GM12878 (cell line): ENCODE results near the gene RELT. TPM values are rescaled to one million over a fixed set of nuclear protein-coding genes. Genes with fewer than 3 reads are reported as not detected.
A peak's percentile ranks its signal among the peaks of the same experiment; 100 is the strongest.

Experiments used
- ATAC-seq: fragments of 200-7000 bp; cut with Tn5 transposase; 3 replicates; pipeline ENCODE4 v1.9.1; 2020; ENCODE audit warnings: mild to moderate bottlenecking, moderate library complexity
- BruUV-seq: library from RNA; stranded (reverse); fragments of 400-500 nt; replicated peaks from 2 replicates; lab custom pipeline; 2021; lab: Mats Ljungman, UMichigan
- CTCF ChIA-PET: fragments of 300-600 bp; sonication (Branson Sonifier 250); formaldehyde crosslinking; extraction: SDS; loops from one replicate; lab custom pipeline; 2021; ENCODE audit warnings: inconsistent platforms; lab: Yijun Ruan, JAX
- POLR2A ChIA-PET: fragments of 350-600 bp; formaldehyde crosslinking; extraction: SDS; loops from one replicate; lab custom pipeline; 2021; ENCODE audit warnings: inconsistent platforms; lab: Charles Lee
- RAD21 ChIA-PET: fragments of 300-600 bp; sonication (Branson Sonifier 250); formaldehyde crosslinking; loops from one replicate; lab custom pipeline; 2023; ENCODE audit warnings: antibody characterized with exemption; ENCODE audit not compliant: unreplicated experiment; lab: Charles Lee
- SMC1A ChIA-PET: fragments of 300-600 bp; sonication (Branson Sonifier 250); formaldehyde crosslinking; loops from one replicate; lab custom pipeline; 2023; ENCODE audit not compliant: unreplicated experiment, uncharacterized antibody; lab: Charles Lee
- DNase-seq: peaks from one replicate; pipeline ENCODE4 v3.0.0-alpha.2; 2011; ENCODE audit warnings: low read depth, low spot score
- FAIRE-seq: peaks from 3 replicates; lab custom pipeline; 2011; peaks lifted over from hg19 to GRCh38; lab: Jason Lieb, UNC
- H2AFZ ChIP-seq: 2 replicates; pipeline ENCODE4 v1.6.0; 2011; ENCODE audit warnings: low read depth, low read length, control low read depth; ENCODE audit not compliant: control insufficient read depth
- H3K27ac ChIP-seq: 2 replicates; pipeline ENCODE4 v1.5.1; 2011; ENCODE audit warnings: control low read depth; ENCODE audit not compliant: control insufficient read depth, insufficient read depth
- H3K27me3 ChIP-seq, 2 experiments: replicated peaks in 1 of 2; 2 replicates each; pipeline versions ENCODE4 v1.6.0 to v1.6.1; 2011; ENCODE audit warnings: low read length in 1 of 2; ENCODE audit not compliant: control insufficient read depth in 2 of 2, insufficient read depth in 2 of 2
- H3K36me3 ChIP-seq, 2 experiments: 2 replicates each; pipeline ENCODE4 v1.5.1; 2011; ENCODE audit warnings: low read length in 1 of 2; ENCODE audit not compliant: control insufficient read depth in 2 of 2, insufficient read depth in 2 of 2
- H3K4me1 ChIP-seq: 2 replicates; pipeline ENCODE4 v1.6.1; 2011; ENCODE audit warnings: mild to moderate bottlenecking, low read length, moderate library complexity, mixed read lengths; ENCODE audit not compliant: control insufficient read depth, insufficient read depth
- H3K4me2 ChIP-seq: 2 replicates; pipeline ENCODE4 v1.6.0; 2011; ENCODE audit warnings: control low read depth; ENCODE audit not compliant: control insufficient read depth, insufficient read depth
- H3K4me3 ChIP-seq: fragments of 200-600 bp; sonication (generic); 2 replicates; pipeline ENCODE4 v1.5.1; 2016
- H3K79me2 ChIP-seq: 2 replicates; pipeline ENCODE4 v1.6.0; 2011; ENCODE audit warnings: low read length; ENCODE audit not compliant: control insufficient read depth, insufficient read depth
- H3K9ac ChIP-seq: 2 replicates; pipeline ENCODE4 v1.8.0; 2011; ENCODE audit warnings: low read length, control low read depth, mixed read lengths; ENCODE audit not compliant: control insufficient read depth, insufficient read depth
- H3K9me3 ChIP-seq: replicated peaks from 3 replicates; pipeline ENCODE4 v1.5.1; 2011; ENCODE audit warnings: mild to moderate bottlenecking, low read length; ENCODE audit not compliant: control insufficient read depth, insufficient read depth
- H4K20me1 ChIP-seq: 2 replicates; pipeline ENCODE4 v1.6.0; 2011; ENCODE audit not compliant: control insufficient read depth, insufficient read depth
- FOS ChIP-seq: IDR thresholded peaks from 3 replicates; pipeline ENCODE4 v1.6.1; 2011; ENCODE audit warnings: borderline replicate concordance; ENCODE audit not compliant: insufficient read length; ENCODE audit errors: extremely low read depth
- PAX5 ChIP-seq: IDR thresholded peaks from 2 replicates; pipeline ENCODE4 v1.6.1; 2011; ENCODE audit warnings: low read depth, low read length, borderline replicate concordance
- POLR2A ChIP-seq: IDR thresholded peaks from 2 replicates; pipeline ENCODE4 v1.6.1; 2011; ENCODE audit warnings: low read depth, mild to moderate bottlenecking, low read length
- POLR2AphosphoS2 ChIP-seq: IDR thresholded peaks from 2 replicates; pipeline ENCODE4 v1.6.1; 2011; ENCODE audit warnings: low read depth, mild to moderate bottlenecking, low read length, improper control_type of control experiment, moderate library complexity
- RELB ChIP-seq: fragments of 450-650 bp; IDR thresholded peaks from 2 replicates; pipeline ENCODE4 v1.6.1; 2017; ENCODE audit warnings: low read depth, mild to moderate bottlenecking, moderate library complexity
- SMC3 ChIP-seq: IDR thresholded peaks from 2 replicates; pipeline ENCODE4 v1.6.1; 2011; ENCODE audit warnings: low read length, improper control_type of control experiment, borderline replicate concordance
- SP1 ChIP-seq: IDR thresholded peaks from one replicate; pipeline ENCODE4 v1.6.1; 2011; ENCODE audit warnings: low read depth, low read length
- SRF ChIP-seq, 2 experiments: IDR thresholded peaks; 2 replicates each; pipeline ENCODE4 v1.6.1; 2011; ENCODE audit warnings: low read depth in 2 of 2, low read length in 2 of 2, mild to moderate bottlenecking in 1 of 2, moderate library complexity in 1 of 2
- STAT3 ChIP-seq: IDR thresholded peaks from 2 replicates; pipeline ENCODE4 v1.6.1; 2011; ENCODE audit warnings: low read depth, low read length, improper control_type of control experiment
- WGBS: methylation state at CpG from one replicate; pipeline ENCODE4 v1.1.6; 2016; ENCODE audit warnings: low lambda C conversion rate; ENCODE audit not compliant: insufficient replicate concordance, insufficient coverage; ENCODE audit errors: missing lambda C conversion rate; 5-methylcytosine and 5-hydroxymethylcytosine counted together
- in situ Hi-C: fragments of 300-500 bp; cut with MboI; formaldehyde crosslinking; loops from 9 replicates; pipeline ENCODE4 v1.14.3; 2018; ENCODE audit warnings: mixed read lengths
- intact Hi-C: fragments of 100-400 bp; cut with micrococcal nuclease; formaldehyde crosslinking; loops from one replicate; pipeline ENCODE4 v1.14.2; 2022; ENCODE audit not compliant: unreplicated experiment
- polyA plus RNA-seq, 11 experiments: library from polyadenylated mRNA; depleted of rRNA in 4 of 11; unstranded in 6 of 11; stranded (reverse) in 5 of 11; fragments of >200 nt; fragmentation: Nextera tagmentation in 4 of 11; fragmentation: Illumina TruSeq in 1 of 11; extraction: Ambion mirVana in 4 of 11; extraction: Trizol in 1 of 11; gene quantifications; 1 replicate in 1 of 11; 2 replicates in 10 of 11; pipeline versions ENCODE4 v1.2.1 to v1.2.3, GENCODE V29; 2011 to 2016; ENCODE audit warnings: inconsistent platforms in 2 of 11, missing spikeins in 2 of 11, low read depth in 1 of 11
- total RNA-seq, 4 experiments: library from RNA; depleted of rRNA in 3 of 4; stranded (reverse); fragments of >200 nt in 3 of 4; fragmentation: Illumina TruSeq in 1 of 4; extraction: Trizol in 1 of 4; gene quantifications; 2 replicates each; pipeline versions ENCODE4 v1.2.1 to v1.2.3, GENCODE V29; 2013 to 2021

The RELT gene
- total and polyA plus RNA-seq, 10 of the 15 experiments (the other 5 are each of a cell fraction or from before 2014, with no cell fraction given) = 1.2 to 28.5 (median 10.8) TPM

DNA sequence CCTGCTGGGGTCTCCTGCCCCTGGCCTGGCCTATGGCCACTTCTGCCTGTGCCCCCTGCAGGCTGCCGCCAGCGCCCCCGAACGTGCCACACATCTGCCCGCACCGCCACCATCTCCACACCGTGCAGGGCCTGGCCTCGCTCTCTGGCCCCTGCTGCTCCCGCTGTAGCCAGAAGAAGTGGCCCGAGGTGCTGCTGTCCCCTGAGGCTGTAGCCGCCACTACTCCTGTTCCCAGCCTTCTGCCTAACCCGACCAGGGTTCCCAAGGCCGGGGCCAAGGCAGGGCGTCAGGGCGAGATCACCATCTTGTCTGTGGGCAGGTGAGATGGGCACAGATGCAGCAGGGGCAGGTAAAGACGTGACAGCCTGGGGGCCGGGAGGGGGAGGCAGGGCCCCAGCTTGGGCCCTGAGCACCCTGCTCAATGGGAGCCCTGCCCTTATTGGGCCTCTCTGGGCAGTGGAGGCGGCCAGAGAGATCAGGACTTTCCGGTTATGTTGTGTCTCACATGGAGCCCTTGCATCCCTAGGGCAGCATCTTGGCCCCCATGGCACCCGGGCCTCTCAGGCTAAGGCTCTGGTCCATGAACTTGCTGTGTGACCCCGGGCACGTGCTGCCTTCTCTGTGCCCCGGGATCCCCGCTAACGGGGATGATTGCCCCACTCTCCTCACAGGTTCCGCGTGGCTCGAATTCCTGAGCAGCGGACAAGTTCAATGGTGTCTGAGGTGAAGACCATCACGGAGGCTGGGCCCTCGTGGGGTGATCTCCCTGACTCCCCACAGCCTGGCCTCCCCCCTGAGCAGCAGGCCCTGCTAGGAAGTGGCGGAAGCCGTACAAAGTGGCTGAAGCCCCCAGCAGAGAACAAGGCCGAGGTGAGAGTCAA is 18.5 kb downstream of the RELT start:
- no peak for FAIRE-seq
- Histone ChIP-seq H3K79me2 (peaks cover 11% of the 10 kb centered on the region), H3K27me3 (no peaks in the 10 kb centered on the region), H3K36me3 (peaks cover 28 to 67% of the 10 kb centered on the region in 2 experiments), H4K20me1 (no peaks in the 10 kb centered on the region), H3K9me3 (no peaks in the 10 kb centered on the region), H3K27ac (no peak overlapping the region), H2AFZ (no peak overlapping the region), H3K4me2 (no peak overlapping the region), H3K4me3 (no peak overlapping the region), H3K4me1 (no peaks in the 10 kb centered on the region; the same call in 1 of the 2 replicates), H3K9ac (no peak overlapping the region)
- no TSS peak for BruUV-seq
- CTCF ChIA-PET = interaction anchor here (1.2 to 25.6 kb wide), 9 partner anchors 9 to 106 kb away, joined by 3 to 400 read pairs (median 8); no protein-coding TSS in a partner anchor
- TF ChIP-seq POLR2A = peak; percentile 54
- no peak for TF ChIP-seq FOS
- ATAC-seq = no peak
- intact Hi-C loops = no loop called here
- RAD21 ChIA-PET = interaction anchor here (1.9 kb wide), 1 partner anchor 28 kb away, joined by 5 read pairs; no protein-coding TSS in a partner anchor
- in situ Hi-C loops = no loop called here
- SMC1A ChIA-PET = interaction anchor here (1.8 to 3.8 kb wide), 4 partner anchors 11 to 44 kb away, joined by 6 to 44 read pairs (median 16); no protein-coding TSS in a partner anchor
- POLR2A ChIA-PET = interaction anchor here (1.2 to 1.5 kb wide), 2 partner anchors 10 to 43 kb away, joined by 3 to 4 read pairs; no protein-coding TSS in a partner anchor
- DNase-seq = no peak
- WGBS = 91% methylated on average over 34 of the region's 34 CpGs

GRCh38 chr11:73395297-73396208 is 19.4 kb downstream of the RELT start:
- intact Hi-C loops = no loop called here
- WGBS = 95% methylated on average over 22 of the region's 22 CpGs
- RAD21 ChIA-PET = interaction anchor here (1.3 kb wide), 1 partner anchor 44 kb away, joined by 6 read pairs; no protein-coding TSS in a partner anchor
- Histone ChIP-seq H3K27me3 (no peaks in the 10 kb centered on the region), H2AFZ (no peak overlapping the region), H4K20me1 (no peaks in the 10 kb centered on the region), H3K4me2 (no peak overlapping the region), H3K36me3 (peaks cover 25 to 62% of the 10 kb centered on the region in 2 experiments), H3K4me1 (no peaks in the 10 kb centered on the region), H3K9me3 (no peaks in the 10 kb centered on the region), H3K27ac (no peak overlapping the region), H3K9ac (no peak overlapping the region), H3K4me3 (no peak overlapping the region), H3K79me2 (peaks cover 2% of the 10 kb centered on the region)
- SMC1A ChIA-PET = interaction anchor here (1.4 to 3.8 kb wide), 3 partner anchors 12 to 266 kb away, joined by 4 to 19 read pairs (median 8); no protein-coding TSS in a partner anchor
- BruUV-seq = no TSS peak
- TF ChIP-seq SMC3 = no peak
- TF ChIP-seq STAT3 = no peak
- TF ChIP-seq SRF (IDR thresholded peaks at IDR 0.05; ENCODE audit: low read depth in 2 of 2, low read length in 2 of 2) = 0 out of 4 replicates have a peak, but pooled peaks of 1 of the 2 experiments have one; percentile 1
- TF ChIP-seq SP1 = no peak
- 0 out of 2 replicates have a peak, but pooled peaks have one; percentile 51 for TF ChIP-seq POLR2AphosphoS2
- peak; percentile 58; the same call in 1 of the 2 replicates for TF ChIP-seq POLR2A
- no peak for TF ChIP-seq PAX5
- TF ChIP-seq RELB = no peak
- CTCF ChIA-PET = interaction anchor here (1.1 to 25.6 kb wide), 5 partner anchors 10 to 266 kb away, joined by 3 to 400 read pairs (median 5); no protein-coding TSS in a partner anchor
- POLR2A ChIA-PET = no interaction called here
- FAIRE-seq (no peak), DNase-seq (no peak), ATAC-seq (no peak)
- in situ Hi-C loops = no loop called here
